Neuron (in vitro differentiated cells): ENCODE data around the gene CETP.
"Not testable (repeated sequence)": the region's sequence is repeated elsewhere in the genome, so short reads cannot be mapped to it uniquely, and the experiment has no call there.

ENCODE experiments used
- H2AFZ ChIP-seq: one replicate; pipeline ENCODE4 v1.6.1; 2013; ENCODE audit warnings: low read depth, mild to moderate bottlenecking, inconsistent platforms, low read length, moderate library complexity
- H3K27me3 ChIP-seq: one replicate; pipeline ENCODE4 v1.6.1; 2013; ENCODE audit warnings: low read length; ENCODE audit not compliant: insufficient read depth
- H3K36me3 ChIP-seq: one replicate; pipeline ENCODE4 v1.6.1; 2013; ENCODE audit warnings: low read length; ENCODE audit not compliant: insufficient read depth
- H3K4me1 ChIP-seq: one replicate; pipeline ENCODE4 v1.6.1; 2013; ENCODE audit warnings: low read length; ENCODE audit not compliant: insufficient read depth
- H3K4me3 ChIP-seq: 2 replicates; pipeline ENCODE4 v1.5.1; 2013; ENCODE audit warnings: mild to moderate bottlenecking, low read length, moderate library complexity
- H3K9me3 ChIP-seq: one replicate; pipeline ENCODE4 v1.6.1; 2013; ENCODE audit warnings: low read length

The CETP gene

GRCh38 chr16:56995136-56995805 is 33.5 kb downstream of the CETP start:
- peaks cover 20% of the 10 kb centered on the region for H3K27me3 ChIP-seq
- no peaks in the 10 kb centered on the region for H3K36me3 ChIP-seq
- H3K9me3 ChIP-seq = no peaks in the 10 kb centered on the region
- H2AFZ ChIP-seq = no peak overlapping the region
- H3K4me1 ChIP-seq = peaks cover under 1% of the 10 kb centered on the region
- no peak overlapping the region for H3K4me3 ChIP-seq

GRCh38 chr16:56997264-56997663 is 35.5 kb downstream of the CETP start:
- peaks cover 9% of the 10 kb centered on the region for H3K27me3 ChIP-seq
- no peaks in the 10 kb centered on the region for H3K9me3 ChIP-seq

GRCh38 chr16:56997931-56998330 is 36.2 kb downstream of the CETP start:
- no peak overlapping the region for H3K4me3 ChIP-seq
- H2AFZ ChIP-seq = no peak overlapping the region
- H3K36me3 ChIP-seq = no peaks in the 10 kb centered on the region
- H3K4me1 ChIP-seq = no peaks in the 10 kb centered on the region
- no peaks in the 10 kb centered on the region for H3K9me3 ChIP-seq
- H3K27me3 ChIP-seq = peaks cover 9% of the 10 kb centered on the region

More at GRCh38 chr16:56997264-56997663, 35.5 kb downstream of the CETP start:
- Histone ChIP-seq H3K4me3 (no peak overlapping the region), H2AFZ (no peak overlapping the region), H3K4me1 (no peaks in the 10 kb centered on the region), H3K36me3 (no peaks in the 10 kb centered on the region)

GRCh38 chr16:56998352-56998751 is 36.6 kb downstream of the CETP start:
- Histone ChIP-seq H3K9me3 (no peaks in the 10 kb centered on the region), H2AFZ (no peak overlapping the region), H3K4me3 (no peak overlapping the region), H3K27me3 (peaks cover 9% of the 10 kb centered on the region), H3K36me3 (no peaks in the 10 kb centered on the region), H3K4me1 (no peaks in the 10 kb centered on the region)

GRCh38 chr16:56998861-56999260 is 37.1 kb downstream of the CETP start:
- Histone ChIP-seq H3K4me1 (no peaks in the 10 kb centered on the region), H3K36me3 (no peaks in the 10 kb centered on the region), H3K27me3 (peaks cover 12% of the 10 kb centered on the region), H2AFZ (no peak overlapping the region), H3K4me3 (no peak overlapping the region), H3K9me3 (no peaks in the 10 kb centered on the region)

- Histone ChIP-seq H3K9me3 (no peaks in the 10 kb centered on the region), H3K4me1 (no peaks in the 10 kb centered on the region), H3K36me3 (no peaks in the 10 kb centered on the region), H2AFZ (no peak overlapping the region), H3K4me3 (no peak overlapping the region), H3K27me3 (peaks cover 14% of the 10 kb centered on the region)
These were observed 37.9 kb downstream of the CETP start for GRCh38 chr16:56999409-57000270.

GRCh38 chr16:57000271-57001025 is 38.7 kb downstream of the CETP start:
- Histone ChIP-seq H3K4me1 (no peaks in the 10 kb centered on the region), H3K36me3 (no peaks in the 10 kb centered on the region), H2AFZ (no peak overlapping the region), H3K27me3 (peaks cover 11% of the 10 kb centered on the region), H3K9me3 (no peaks in the 10 kb centered on the region), H3K4me3 (no peak overlapping the region)

GRCh38 chr16:57001026-57001679 is 39.4 kb downstream of the CETP start:
- H2AFZ ChIP-seq = no peak overlapping the region
- no peaks in the 10 kb centered on the region for H3K4me1 ChIP-seq
- H3K9me3 ChIP-seq = no peaks in the 10 kb centered on the region
- H3K36me3 ChIP-seq = no peaks in the 10 kb centered on the region
- no peak overlapping the region for H3K4me3 ChIP-seq
- peaks cover 11% of the 10 kb centered on the region for H3K27me3 ChIP-seq

GRCh38 chr16:57003439-57004386 is 42.0 kb downstream of the CETP start:
- no peak overlapping the region for H3K4me3 ChIP-seq
- no peaks in the 10 kb centered on the region for H3K4me1 ChIP-seq
- peaks cover 11% of the 10 kb centered on the region for H3K27me3 ChIP-seq
- H2AFZ ChIP-seq = no peak overlapping the region
- H3K9me3 ChIP-seq = no peaks in the 10 kb centered on the region
- no peaks in the 10 kb centered on the region for H3K36me3 ChIP-seq

GRCh38 chr16:57004387-57005250 is 42.9 kb downstream of the CETP start:
- no peak overlapping the region for H2AFZ ChIP-seq
- no peaks in the 10 kb centered on the region for H3K4me1 ChIP-seq
- peaks cover 11% of the 10 kb centered on the region for H3K27me3 ChIP-seq
- H3K36me3 ChIP-seq = no peaks in the 10 kb centered on the region
- H3K9me3 ChIP-seq = no peaks in the 10 kb centered on the region
- no peak overlapping the region for H3K4me3 ChIP-seq

- H2AFZ ChIP-seq, H3K4me1 ChIP-seq, H3K9me3 ChIP-seq, H3K4me3 ChIP-seq, H3K36me3 ChIP-seq: not testable (repeated sequence)
- H3K27me3 ChIP-seq = peaks cover 11% of the 10 kb centered on the region
These were observed 43.8 kb downstream of the CETP start for GRCh38 chr16:57005597-57005996.
